Kidney (tissue), 14 donors: ENCODE data around the gene NEUROD6. TPM values are rescaled to one million over a fixed set of nuclear protein-coding genes. Genes with fewer than 3 reads are reported as not detected.

Experiments
- DNase-seq, 5 donors: peaks; one replicate each; pipeline ENCODE4 v3.0.0-alpha.2; 2013 to 2020
- FAIRE-seq: peaks from 2 replicates; lab custom pipeline; 2012; peaks lifted over from hg19 to GRCh38; lab: Jason Lieb, UNC
- H3K27ac ChIP-seq, 2 donors: one replicate each; pipeline ENCODE4 v1.7.0; 2013; ENCODE audit warnings: low read depth in 2 of 2, low read length in 2 of 2, inconsistent platforms in 1 of 2
- H3K27me3 ChIP-seq: one replicate; pipeline ENCODE4 v1.7.1; 2013; ENCODE audit warnings: low read length, inconsistent platforms; ENCODE audit not compliant: control insufficient read depth, insufficient read depth
- H3K36me3 ChIP-seq, 3 donors: one replicate each; pipeline versions ENCODE4 v1.7.0 to v1.7.1; 2013; ENCODE audit warnings: low read length in 3 of 3, control low read depth in 1 of 3, inconsistent platforms in 1 of 3; ENCODE audit not compliant: insufficient read depth in 3 of 3, control insufficient read depth in 2 of 3
- H3K4me1 ChIP-seq, 3 donors: one replicate each; pipeline versions ENCODE4 v1.7.0 to v1.7.1; 2013; ENCODE audit warnings: low read length in 3 of 3, inconsistent platforms in 1 of 3, low read depth in 1 of 3; ENCODE audit not compliant: control insufficient read depth in 2 of 3, insufficient read depth in 2 of 3
- H3K4me3 ChIP-seq, 3 donors: one replicate each; pipeline versions ENCODE4 v1.7.0 to v1.8.1; 2013; ENCODE audit warnings: low read length in 3 of 3, control low read depth in 1 of 3, inconsistent platforms in 1 of 3
- H3K9ac ChIP-seq, 3 donors: one replicate each; pipeline versions ENCODE4 v1.7.0 to v1.7.1; 2013; ENCODE audit warnings: low read length in 3 of 3, control low read depth in 1 of 3, inconsistent platforms in 1 of 3
- H3K9me3 ChIP-seq, 3 donors: one replicate each; pipeline versions ENCODE4 v1.7.0 to v1.7.1; 2013; ENCODE audit warnings: low read length in 3 of 3, control low read depth in 1 of 3, inconsistent platforms in 1 of 3; ENCODE audit not compliant: control insufficient read depth in 2 of 3, insufficient read depth in 1 of 3
- CTCF ChIP-seq: IDR thresholded peaks from 3 replicates; pipeline ENCODE4 v1.5.1; 2012; ENCODE audit warnings: mild to moderate bottlenecking, moderate library complexity, borderline replicate concordance; ENCODE audit not compliant: insufficient read depth; ENCODE audit errors: extremely low read depth
- intact Hi-C: fragments of 100-400 bp; cut with DNase I; formaldehyde crosslinking; loops from one replicate; pipeline ENCODE4 v1.11.1; 2022
- polyA plus RNA-seq: library from polyadenylated mRNA; stranded (reverse); fragments of 350-450 nt; fragmentation: Illumina TruSeq; extraction: RNeasy Lipid Tissue Mini Kit (QIAGEN cat#74804); gene quantifications from one replicate; pipeline ENCODE4 v1.2.3, GENCODE V29; 2014; ENCODE audit warnings: low read depth, low replicate concordance; ENCODE audit not compliant: insufficient read depth
- total RNA-seq: library from RNA; stranded (reverse); fragmentation: NEBNext Ultra II Directional; extraction: Animal tissue kit (Norgen Biotek cat#: 25700); gene quantifications from one replicate; pipeline ENCODE4 v1.2.1, GENCODE V29; 2021
- donor health status: control.
- donor health status: control.
- donor health status: control.
- donor health status: control.
- donor health status: control.
- donor health status: DM: yes; HTN: yes; CAD: no.
- donor health status: Normal renal cell carcinoma (clear cell type).

NEUROD6 gene
- total and polyA plus RNA-seq, 2 donors from 2014 or later = not detected

- Histone ChIP-seq H3K27ac (no peak overlapping the region), H3K9ac (no peak overlapping the region), H3K4me1 (no peaks in the 10 kb centered on the region), H3K4me3 (no peak overlapping the region), H3K36me3 (no peaks in the 10 kb centered on the region), H3K27me3 (no peaks in the 10 kb centered on the region), H3K9me3 (no peaks in the 10 kb centered on the region)
- TF ChIP-seq CTCF = no peak
- intact Hi-C loops = no loop called here
- FAIRE-seq (no peak), DNase-seq (no peak)
Measured at GRCh38 chr7:31320675-31321074, 19.9 kb downstream of the NEUROD6 start.

- no peak overlapping the region for H3K9ac ChIP-seq
- H3K9me3 ChIP-seq = no peaks in the 10 kb centered on the region
- no peak overlapping the region for H3K4me3 ChIP-seq
- intact Hi-C loops = no loop called here
- DNase-seq (no peak), FAIRE-seq (no peak)
- H3K27me3 ChIP-seq = no peaks in the 10 kb centered on the region
- H3K4me1 ChIP-seq = no peaks in the 10 kb centered on the region
- H3K27ac ChIP-seq = no peak overlapping the region
- H3K36me3 ChIP-seq = no peaks in the 10 kb centered on the region
- no peak for TF ChIP-seq CTCF
Measured at GRCh38 chr7:31318313-31318712, 22.2 kb downstream of the NEUROD6 start.

GRCh38 chr7:31316876-31317275 lies 23.6 kb downstream of the NEUROD6 start:
- H3K4me1 ChIP-seq = no peaks in the 10 kb centered on the region
- intact Hi-C loops = no loop called here
- no peak overlapping the region for H3K9ac ChIP-seq
- H3K9me3 ChIP-seq = no peaks in the 10 kb centered on the region
- no peak overlapping the region for H3K4me3 ChIP-seq
- no peak for TF ChIP-seq CTCF
- H3K36me3 ChIP-seq = no peaks in the 10 kb centered on the region
- no peak overlapping the region for H3K27ac ChIP-seq
- DNase-seq (no peak), FAIRE-seq (no peak)
- H3K27me3 ChIP-seq = no peaks in the 10 kb centered on the region

GRCh38 chr7:31315758-31316157 lies 24.8 kb downstream of the NEUROD6 start:
- no peaks in the 10 kb centered on the region for H3K9me3 ChIP-seq
- H3K36me3 ChIP-seq = no peaks in the 10 kb centered on the region
- DNase-seq (no peak), FAIRE-seq (no peak)
- intact Hi-C loops = no loop called here
- no peak overlapping the region for H3K9ac ChIP-seq
- no peak overlapping the region for H3K27ac ChIP-seq
- TF ChIP-seq CTCF = no peak
- no peak overlapping the region for H3K4me3 ChIP-seq
- H3K27me3 ChIP-seq = no peaks in the 10 kb centered on the region
- no peaks in the 10 kb centered on the region for H3K4me1 ChIP-seq
